ENCODE measurements around the gene LDB2.

GRCh38 chr4:16670727-16671126 is 227.7 kb downstream of the LDB2 start:
- TF ChIP-seq CTCF (IDR thresholded peaks at IDR 0.05; ENCODE audit: low read depth, low read length) (no peak), POLR2A (IDR thresholded peaks at IDR 0.05; ENCODE audit: extremely low read depth, insufficient read length) (no peak), MAX (IDR thresholded peaks at IDR 0.05; ENCODE audit: low read depth, low read length) (no peak)
